Osteocyte (in vitro differentiated cells): ENCODE measurements around the gene FAM13B. TPM values are rescaled to one million over a fixed set of nuclear protein-coding genes. Genes with fewer than 3 reads are reported as not detected.
A peak's percentile ranks its signal among the peaks of the same experiment; 100 is the strongest.

Experiments used
- DNase-seq: peaks from one replicate; pipeline ENCODE4 v3.0.0; 2021; ENCODE audit warnings: mixed read lengths; ENCODE audit not compliant: unreplicated experiment; ENCODE audit errors: extremely low spot score
- H3K27ac Mint-ChIP-seq: one replicate; pipeline ENCODE4 v1.8.0; 2021; ENCODE audit warnings: mild to moderate bottlenecking, mixed read lengths; ENCODE audit not compliant: unreplicated experiment
- H3K27me3 Mint-ChIP-seq: one replicate; pipeline ENCODE4 v1.8.0; 2021; ENCODE audit warnings: mixed read lengths; ENCODE audit not compliant: unreplicated experiment
- H3K36me3 Mint-ChIP-seq: one replicate; pipeline ENCODE4 v1.8.0; 2021; ENCODE audit warnings: mixed read lengths; ENCODE audit not compliant: unreplicated experiment
- H3K4me1 Mint-ChIP-seq: one replicate; pipeline ENCODE4 v1.8.0; 2021; ENCODE audit warnings: mixed read lengths; ENCODE audit not compliant: unreplicated experiment
- H3K4me3 Mint-ChIP-seq: one replicate; pipeline ENCODE4 v1.8.0; 2021; ENCODE audit warnings: mild to moderate bottlenecking, moderate library complexity, mixed read lengths; ENCODE audit not compliant: unreplicated experiment
- H3K9me3 Mint-ChIP-seq: one replicate; pipeline ENCODE4 v1.8.0; 2021; ENCODE audit warnings: mixed read lengths; ENCODE audit not compliant: unreplicated experiment
- total RNA-seq: library from RNA; stranded (reverse); gene quantifications from 2 replicates; pipeline ENCODE4 v1.2.1, GENCODE V29; 2021
- TF ChIP-seq, protein P1 (sequence below): fragments of 200-600 bp; sonication (generic); IDR thresholded peaks from 2 replicates; pipeline ENCODE4 v1.5.0; 2021; ENCODE audit warnings: antibody characterized with exemption, mild to moderate bottlenecking, moderate library complexity

The FAM13B gene
- total RNA-seq, 1 donor from 2014 or later: 42.7 TPM

DNA sequence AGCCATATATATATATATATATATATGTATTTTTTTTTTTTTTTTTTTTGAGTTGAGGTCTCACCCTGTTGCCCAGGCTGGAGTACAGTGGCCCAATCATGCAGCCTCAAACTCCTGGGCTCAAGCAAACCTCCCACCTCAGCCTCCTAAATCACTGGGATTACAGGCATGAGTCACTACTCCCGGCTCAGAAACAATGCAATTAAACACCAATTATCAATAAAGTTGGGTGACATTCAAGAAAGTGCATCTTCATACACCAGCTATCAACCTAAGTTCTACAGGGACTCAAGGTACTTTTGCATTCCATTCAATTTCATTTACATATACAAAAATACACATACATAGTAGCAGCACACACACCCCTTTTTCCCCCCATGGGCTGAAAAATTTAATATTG, 7.6 kb downstream of the FAM13B start:
- no peak overlapping the region for H3K4me3 Mint-ChIP-seq
- H3K27ac Mint-ChIP-seq: no peak overlapping the region
- H3K9me3 Mint-ChIP-seq: peaks cover 7% of the 10 kb centered on the region
- TF ChIP-seq, protein P1, sequence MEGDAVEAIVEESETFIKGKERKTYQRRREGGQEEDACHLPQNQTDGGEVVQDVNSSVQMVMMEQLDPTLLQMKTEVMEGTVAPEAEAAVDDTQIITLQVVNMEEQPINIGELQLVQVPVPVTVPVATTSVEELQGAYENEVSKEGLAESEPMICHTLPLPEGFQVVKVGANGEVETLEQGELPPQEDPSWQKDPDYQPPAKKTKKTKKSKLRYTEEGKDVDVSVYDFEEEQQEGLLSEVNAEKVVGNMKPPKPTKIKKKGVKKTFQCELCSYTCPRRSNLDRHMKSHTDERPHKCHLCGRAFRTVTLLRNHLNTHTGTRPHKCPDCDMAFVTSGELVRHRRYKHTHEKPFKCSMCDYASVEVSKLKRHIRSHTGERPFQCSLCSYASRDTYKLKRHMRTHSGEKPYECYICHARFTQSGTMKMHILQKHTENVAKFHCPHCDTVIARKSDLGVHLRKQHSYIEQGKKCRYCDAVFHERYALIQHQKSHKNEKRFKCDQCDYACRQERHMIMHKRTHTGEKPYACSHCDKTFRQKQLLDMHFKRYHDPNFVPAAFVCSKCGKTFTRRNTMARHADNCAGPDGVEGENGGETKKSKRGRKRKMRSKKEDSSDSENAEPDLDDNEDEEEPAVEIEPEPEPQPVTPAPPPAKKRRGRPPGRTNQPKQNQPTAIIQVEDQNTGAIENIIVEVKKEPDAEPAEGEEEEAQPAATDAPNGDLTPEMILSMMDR: no peak
- H3K36me3 Mint-ChIP-seq: peaks cover 1% of the 10 kb centered on the region
- H3K27me3 Mint-ChIP-seq: no peaks in the 10 kb centered on the region
- peaks cover 25% of the 10 kb centered on the region for H3K4me1 Mint-ChIP-seq
- DNase-seq: no peak

DNA sequence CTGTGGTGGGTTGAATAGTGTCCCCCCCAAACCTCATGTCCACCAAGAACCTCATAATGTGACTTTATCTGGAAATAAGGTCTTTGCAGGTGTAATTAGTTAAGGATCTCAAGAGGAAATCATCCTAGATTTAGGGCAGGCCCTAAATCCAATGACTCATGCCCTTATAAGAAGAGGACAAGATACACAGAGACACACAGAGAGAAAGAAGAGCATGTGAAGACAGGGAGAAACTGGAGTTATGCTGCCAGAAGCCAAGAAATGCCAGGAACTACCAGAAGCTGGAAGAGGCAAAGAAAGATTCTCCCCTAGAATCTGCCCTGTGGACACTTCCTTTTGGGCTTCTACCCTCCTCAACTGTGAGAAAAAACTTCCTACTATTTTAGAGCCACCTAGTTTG, 8.8 kb downstream of the FAM13B start:
- Mint-ChIP-seq H3K9me3 (peaks cover 7% of the 10 kb centered on the region), H3K4me3 (no peak overlapping the region), H3K27me3 (no peaks in the 10 kb centered on the region), H3K36me3 (peaks cover 7% of the 10 kb centered on the region), H3K4me1 (peaks cover 15% of the 10 kb centered on the region), H3K27ac (peak overlapping the region; percentile 29)
- TF ChIP-seq, protein P1: no peak
- no peak for DNase-seq

DNA sequence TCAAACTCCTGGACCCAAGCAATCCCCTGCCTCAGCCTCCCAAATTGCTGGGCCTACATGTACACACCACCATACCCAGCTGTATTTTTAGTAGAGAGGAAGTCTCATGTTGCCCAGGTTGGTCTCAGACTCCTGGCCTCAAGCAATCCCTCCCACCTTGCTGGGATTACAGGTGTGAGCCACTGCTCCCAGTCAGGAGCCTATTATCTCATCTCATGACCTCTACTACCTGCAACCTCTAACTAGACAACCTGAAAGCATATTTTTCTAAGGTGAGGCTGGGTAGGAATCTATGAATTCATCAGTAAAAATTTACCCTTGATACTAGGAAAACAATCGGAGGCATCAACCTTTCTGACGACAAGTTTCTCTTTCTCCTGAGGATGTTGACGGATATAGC, 10.0 kb downstream of the FAM13B start:
- Mint-ChIP-seq H3K27me3 (no peaks in the 10 kb centered on the region), H3K36me3 (peaks cover 18% of the 10 kb centered on the region), H3K9me3 (peaks cover 7% of the 10 kb centered on the region), H3K4me3 (no peak overlapping the region), H3K4me1 (peaks cover 13% of the 10 kb centered on the region), H3K27ac (no peak overlapping the region)
- TF ChIP-seq, protein P1: no peak
- DNase-seq: no peak

DNA sequence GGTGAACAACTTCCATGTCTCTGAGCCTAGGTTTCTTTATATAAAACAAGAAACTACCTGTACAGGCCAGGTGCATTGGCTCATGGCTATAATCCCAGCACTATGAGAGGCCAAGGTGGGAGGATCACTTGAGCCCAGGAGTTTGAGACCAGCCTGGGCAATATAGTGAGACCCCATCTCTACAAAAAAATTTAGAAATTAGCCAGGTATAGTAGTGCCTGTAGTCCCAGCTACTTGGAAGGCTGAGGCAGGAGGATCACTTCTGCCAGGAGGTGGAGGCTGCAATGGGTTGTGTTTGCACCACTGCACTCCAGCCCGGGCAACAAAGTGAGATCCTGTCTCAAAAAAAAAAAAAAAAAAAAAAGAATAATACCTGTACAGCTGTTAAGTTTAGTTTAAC, 11.1 kb downstream of the FAM13B start:
- no peak for DNase-seq
- TF ChIP-seq, protein P1: no peak
- no peaks in the 10 kb centered on the region for H3K27me3 Mint-ChIP-seq
- no peak overlapping the region for H3K27ac Mint-ChIP-seq
- H3K9me3 Mint-ChIP-seq: peaks cover 7% of the 10 kb centered on the region
- no peak overlapping the region for H3K4me3 Mint-ChIP-seq
- H3K4me1 Mint-ChIP-seq: peaks cover 13% of the 10 kb centered on the region
- peaks cover 29% of the 10 kb centered on the region for H3K36me3 Mint-ChIP-seq

DNA sequence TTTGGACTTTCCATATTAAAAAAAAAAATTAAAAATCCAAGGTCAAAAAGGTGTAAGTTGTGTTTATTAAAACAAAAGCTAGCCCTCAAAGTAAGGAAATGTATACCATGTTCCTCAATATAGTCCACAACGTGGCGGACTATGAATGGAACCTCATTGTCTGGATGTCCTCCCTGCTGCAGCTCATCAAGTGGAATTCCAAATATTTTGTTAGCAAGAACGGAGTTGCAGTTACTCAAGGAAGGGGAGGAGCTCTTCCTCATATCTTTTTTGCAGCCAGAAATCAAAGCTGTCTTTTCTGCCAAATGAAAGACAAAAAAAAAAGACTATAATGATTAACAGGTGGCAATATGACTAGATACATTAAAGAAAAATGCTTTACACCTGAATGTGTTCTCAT, 14.0 kb downstream of the FAM13B start:
- H3K4me3 Mint-ChIP-seq: no peak overlapping the region
- peaks cover 35% of the 10 kb centered on the region for H3K36me3 Mint-ChIP-seq
- no peaks in the 10 kb centered on the region for H3K27me3 Mint-ChIP-seq
- TF ChIP-seq, protein P1: no peak
- H3K4me1 Mint-ChIP-seq: peaks cover 24% of the 10 kb centered on the region
- H3K9me3 Mint-ChIP-seq: no peaks in the 10 kb centered on the region
- no peak overlapping the region for H3K27ac Mint-ChIP-seq
- no peak for DNase-seq
